ENCODE results near the gene GNS. TPM values are rescaled to one million over a fixed set of nuclear protein-coding genes. Genes with fewer than 3 reads are reported as not detected.

GNS gene
- total RNA-seq, 1 donor from 2014 or later = 135 TPM

- no peaks in the 10 kb centered on the region for H3K9me3 Mint-ChIP-seq (ENCODE audit: low read depth)
- no peaks in the 10 kb centered on the region for H3K27me3 Mint-ChIP-seq (ENCODE audit: low read depth)
- no peak overlapping the region for H3K4me3 Mint-ChIP-seq (ENCODE audit: unreplicated experiment)
- peaks cover 15% of the 10 kb centered on the region for H3K36me3 Mint-ChIP-seq (ENCODE audit: low read depth)
- H3K4me1 Mint-ChIP-seq (ENCODE audit: low read depth) = peaks cover 52% of the 10 kb centered on the region
- no peak for DNase-seq (ENCODE audit: low spot score)
- TF ChIP-seq CTCF (IDR thresholded peaks at IDR 0.05) = no peak
- H3K27ac Mint-ChIP-seq (ENCODE audit: unreplicated experiment) = no peak overlapping the region
Measured at GRCh38 chr12:64683816-64684543, 75.2 kb downstream of the GNS start.

GRCh38 chr12:64682572-64683277 lies 76.5 kb downstream of the GNS start:
- Mint-ChIP-seq H3K27ac (ENCODE audit: unreplicated experiment) (no peak overlapping the region), H3K4me1 (ENCODE audit: low read depth) (peaks cover 56% of the 10 kb centered on the region), H3K36me3 (ENCODE audit: low read depth) (peaks cover 6% of the 10 kb centered on the region), H3K27me3 (ENCODE audit: low read depth) (no peaks in the 10 kb centered on the region), H3K4me3 (ENCODE audit: unreplicated experiment) (no peak overlapping the region), H3K9me3 (ENCODE audit: low read depth) (no peaks in the 10 kb centered on the region)
- no peak for TF ChIP-seq CTCF (IDR thresholded peaks at IDR 0.05)
- DNase-seq (ENCODE audit: low spot score) = no peak

- Mint-ChIP-seq H3K27me3 (ENCODE audit: low read depth) (no peaks in the 10 kb centered on the region), H3K9me3 (ENCODE audit: low read depth) (no peaks in the 10 kb centered on the region), H3K27ac (ENCODE audit: unreplicated experiment) (peak overlapping the region; percentile 27), H3K36me3 (ENCODE audit: low read depth) (peaks cover 2% of the 10 kb centered on the region), H3K4me1 (ENCODE audit: low read depth) (peaks cover 65% of the 10 kb centered on the region), H3K4me3 (ENCODE audit: unreplicated experiment) (no peak overlapping the region)
- no peak for DNase-seq (ENCODE audit: low spot score)
- TF ChIP-seq CTCF (IDR thresholded peaks at IDR 0.05) = no peak
Measured at GRCh38 chr12:64681200-64682052, 77.8 kb downstream of the GNS start.

GRCh38 chr12:64680235-64680634 lies 79.0 kb downstream of the GNS start:
- no peak for TF ChIP-seq CTCF (IDR thresholded peaks at IDR 0.05)
- no peaks in the 10 kb centered on the region for H3K36me3 Mint-ChIP-seq (ENCODE audit: low read depth)
- H3K4me3 Mint-ChIP-seq (ENCODE audit: unreplicated experiment) = peak overlapping the region; percentile 21
- peaks cover 75% of the 10 kb centered on the region for H3K4me1 Mint-ChIP-seq (ENCODE audit: low read depth)
- no peaks in the 10 kb centered on the region for H3K9me3 Mint-ChIP-seq (ENCODE audit: low read depth)
- H3K27ac Mint-ChIP-seq (ENCODE audit: unreplicated experiment) = peak overlapping the region; percentile 87
- no peaks in the 10 kb centered on the region for H3K27me3 Mint-ChIP-seq (ENCODE audit: low read depth)
- no peak for DNase-seq (ENCODE audit: low spot score)

- DNase-seq (ENCODE audit: low spot score) = no peak
- peak overlapping the region; percentile 87 for H3K27ac Mint-ChIP-seq (ENCODE audit: unreplicated experiment)
Measured at GRCh38 chr12:64679487-64680001, 79.7 kb downstream of the GNS start.

More at GRCh38 chr12:64679487-64680001, 79.7 kb downstream of the GNS start:
- peaks cover 80% of the 10 kb centered on the region for H3K4me1 Mint-ChIP-seq (ENCODE audit: low read depth)
- H3K4me3 Mint-ChIP-seq (ENCODE audit: unreplicated experiment) = peak overlapping the region; percentile 21
- H3K9me3 Mint-ChIP-seq (ENCODE audit: low read depth) = no peaks in the 10 kb centered on the region
- H3K36me3 Mint-ChIP-seq (ENCODE audit: low read depth) = no peaks in the 10 kb centered on the region
- no peaks in the 10 kb centered on the region for H3K27me3 Mint-ChIP-seq (ENCODE audit: low read depth)
- no peak for TF ChIP-seq CTCF (IDR thresholded peaks at IDR 0.05)

Data from chondrocyte (in vitro differentiated cells).